GM21723 (cell line): ENCODE results near the gene SLC8A1.

Source experiments
- ATAC-seq: cut with Tn5 transposase; IDR thresholded peaks from one replicate; pipeline ENCODE4 v1.9.1; 2021; ENCODE audit warnings: mild to moderate bottlenecking, moderate library complexity; ENCODE audit not compliant: unreplicated experiment

Gene SLC8A1

GRCh38 chr2:40451918-40452605, at the start of gene SLC8A1:
SLC8A1 (minus strand) TSS chr2:40452090.
- ATAC-seq = no peak

GRCh38 chr2:40499437-40499836, 47.5 kb upstream of the SLC8A1 start:
- no peak for ATAC-seq

- no peak for ATAC-seq
Observed at GRCh38 chr2:40497251-40497859, 45.5 kb upstream of the SLC8A1 start.

GRCh38 chr2:40489678-40489960, 37.7 kb upstream of the SLC8A1 start:
- no peak for ATAC-seq

- no peak for ATAC-seq
Observed at GRCh38 chr2:40488927-40489677, 37.2 kb upstream of the SLC8A1 start.

GRCh38 chr2:40488101-40488601, 36.3 kb upstream of the SLC8A1 start:
- no peak for ATAC-seq

- ATAC-seq = no peak
Observed at GRCh38 chr2:40487602-40488001, 35.7 kb upstream of the SLC8A1 start.

GRCh38 chr2:40485854-40486253, 34.0 kb upstream of the SLC8A1 start:
- ATAC-seq = no peak

- no peak for ATAC-seq
Observed at GRCh38 chr2:40485318-40485717, 33.4 kb upstream of the SLC8A1 start.

- no peak for ATAC-seq
Observed at GRCh38 chr2:40483549-40484243, 31.8 kb upstream of the SLC8A1 start.

GRCh38 chr2:40480596-40480995, 28.7 kb upstream of the SLC8A1 start:
- no peak for ATAC-seq

- ATAC-seq = no peak
Observed at GRCh38 chr2:40480073-40480472, 28.2 kb upstream of the SLC8A1 start.

GRCh38 chr2:40477361-40477760, 25.5 kb upstream of the SLC8A1 start:
- no peak for ATAC-seq

- ATAC-seq = no peak
Observed at GRCh38 chr2:40476436-40476835, 24.5 kb upstream of the SLC8A1 start.

GRCh38 chr2:40474306-40474705, 22.4 kb upstream of the SLC8A1 start:
- no peak for ATAC-seq

- ATAC-seq = no peak
Observed at GRCh38 chr2:40471866-40472265, 20.0 kb upstream of the SLC8A1 start.

- ATAC-seq = no peak
Observed at GRCh38 chr2:40470822-40471813, 19.2 kb upstream of the SLC8A1 start.

- no peak for ATAC-seq
Observed at GRCh38 chr2:40466935-40467572, 15.2 kb upstream of the SLC8A1 start.

GRCh38 chr2:40466332-40466906, 14.5 kb upstream of the SLC8A1 start:
- no peak for ATAC-seq
